Keratinocyte (primary cell): ENCODE data around the gene WNK2.

Experiments
- EZH2 ChIP-seq: IDR thresholded peaks from one replicate; pipeline ENCODE4 v1.6.1; 2012; ENCODE audit warnings: inconsistent platforms, mild to moderate bottlenecking, low read length, moderate library complexity
- TF ChIP-seq, protein P1 (sequence below), 3 experiments: IDR thresholded peaks in 1 of 3; conservative IDR thresholded peaks in 1 of 3; optimal IDR thresholded peaks in 1 of 3; 2 replicates in 2 of 3; 3 replicates in 1 of 3; pipeline versions ENCODE3 to v1.5.1; 2011; ENCODE audit warnings: low read length in 3 of 3, mild to moderate bottlenecking in 3 of 3, moderate library complexity in 2 of 3, control low read depth in 1 of 3, inconsistent platforms in 1 of 3; ENCODE audit not compliant: insufficient read depth in 2 of 3; ENCODE audit errors: extremely low read depth in 1 of 3

DNA sequence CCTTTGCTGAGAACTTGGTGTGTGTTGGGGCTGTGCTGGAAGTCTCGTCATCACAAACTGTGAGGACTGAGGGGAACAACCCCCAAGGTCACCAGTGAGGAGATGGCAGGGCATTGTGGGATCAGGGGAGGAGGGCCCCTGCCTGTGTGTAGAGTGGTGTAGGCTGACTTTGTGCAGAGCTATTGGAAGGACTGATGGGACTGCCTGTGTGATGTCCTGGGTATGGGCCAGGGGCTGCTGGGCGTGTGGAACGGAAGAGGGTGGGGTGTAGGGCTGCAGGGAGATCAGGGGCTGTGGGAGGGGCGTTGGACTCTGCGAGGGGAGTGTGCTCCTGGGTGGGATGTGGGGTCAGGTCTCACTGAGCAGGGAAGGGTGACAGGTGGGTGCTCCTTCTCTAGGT is 3.6 kb downstream of the WNK2 start:
- TF ChIP-seq, protein P1, sequence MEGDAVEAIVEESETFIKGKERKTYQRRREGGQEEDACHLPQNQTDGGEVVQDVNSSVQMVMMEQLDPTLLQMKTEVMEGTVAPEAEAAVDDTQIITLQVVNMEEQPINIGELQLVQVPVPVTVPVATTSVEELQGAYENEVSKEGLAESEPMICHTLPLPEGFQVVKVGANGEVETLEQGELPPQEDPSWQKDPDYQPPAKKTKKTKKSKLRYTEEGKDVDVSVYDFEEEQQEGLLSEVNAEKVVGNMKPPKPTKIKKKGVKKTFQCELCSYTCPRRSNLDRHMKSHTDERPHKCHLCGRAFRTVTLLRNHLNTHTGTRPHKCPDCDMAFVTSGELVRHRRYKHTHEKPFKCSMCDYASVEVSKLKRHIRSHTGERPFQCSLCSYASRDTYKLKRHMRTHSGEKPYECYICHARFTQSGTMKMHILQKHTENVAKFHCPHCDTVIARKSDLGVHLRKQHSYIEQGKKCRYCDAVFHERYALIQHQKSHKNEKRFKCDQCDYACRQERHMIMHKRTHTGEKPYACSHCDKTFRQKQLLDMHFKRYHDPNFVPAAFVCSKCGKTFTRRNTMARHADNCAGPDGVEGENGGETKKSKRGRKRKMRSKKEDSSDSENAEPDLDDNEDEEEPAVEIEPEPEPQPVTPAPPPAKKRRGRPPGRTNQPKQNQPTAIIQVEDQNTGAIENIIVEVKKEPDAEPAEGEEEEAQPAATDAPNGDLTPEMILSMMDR (optimal IDR thresholded peaks at IDR 0.05 in 1 of 3, IDR thresholded peaks at IDR 0.05 in 1 of 3, conservative IDR thresholded peaks at IDR 0.05 in 1 of 3; ENCODE audit: extremely low read depth in 1 of 3, insufficient read depth in 2 of 3, low read length in 3 of 3), result no peak
- TF ChIP-seq EZH2, result no peak
